H9 (cell line): Measurements from ENCODE around the gene FGF11. TPM values are rescaled to one million over a fixed set of nuclear protein-coding genes. Genes with fewer than 3 reads are reported as not detected.

ENCODE experiments used
- DNase-seq: peaks from one replicate; pipeline ENCODE4 v3.0.0-alpha.2; 2017
- H2AFZ ChIP-seq: one replicate; pipeline ENCODE4 v1.6.1; 2013; ENCODE audit warnings: mild to moderate bottlenecking, low read length, control low read depth, moderate library complexity
- H2AK5ac ChIP-seq: 2 replicates; pipeline ENCODE4 v1.6.1; 2013; ENCODE audit warnings: low read length, control low read depth, mixed read lengths; ENCODE audit not compliant: insufficient read length
- H2BK120ac ChIP-seq: one replicate; pipeline ENCODE4 v1.6.1; 2013; ENCODE audit warnings: low read depth, mild to moderate bottlenecking, low read length, control low read depth, inconsistent platforms; ENCODE audit not compliant: poor library complexity, severe bottlenecking
- H2BK12ac ChIP-seq: 2 replicates; pipeline ENCODE4 v1.6.1; 2013; ENCODE audit warnings: low read length, control low read depth, mixed read lengths, low read depth; ENCODE audit not compliant: insufficient read length
- H2BK15ac ChIP-seq: 2 replicates; pipeline ENCODE4 v1.6.1; 2013; ENCODE audit warnings: low read depth, low read length, control low read depth
- H2BK20ac ChIP-seq: one replicate; pipeline ENCODE4 v1.6.1; 2013; ENCODE audit warnings: low read depth, mild to moderate bottlenecking, low read length, control low read depth, inconsistent platforms; ENCODE audit not compliant: poor library complexity, severe bottlenecking
- H2BK5ac ChIP-seq: 2 replicates; pipeline ENCODE4 v1.6.1; 2013; ENCODE audit warnings: low read length, control low read depth, mixed read lengths; ENCODE audit not compliant: insufficient read length
- H3K14ac ChIP-seq: 2 replicates; pipeline ENCODE4 v1.6.1; 2013; ENCODE audit warnings: low read length, control low read depth; ENCODE audit not compliant: insufficient read depth
- H3K18ac ChIP-seq: 2 replicates; pipeline ENCODE4 v1.6.1; 2013; ENCODE audit warnings: low read depth, mild to moderate bottlenecking, mixed read lengths, low read length, control low read depth; ENCODE audit not compliant: insufficient read length
- H3K23ac ChIP-seq: 2 replicates; pipeline ENCODE4 v1.6.1; 2013; ENCODE audit warnings: low read length, control low read depth, mixed read lengths, low read depth; ENCODE audit not compliant: insufficient read length
- H3K23me2 ChIP-seq: 2 replicates; pipeline ENCODE4 v1.6.1; 2013; ENCODE audit warnings: low read depth, mild to moderate bottlenecking, mixed read lengths, low read length, control low read depth; ENCODE audit not compliant: insufficient read length, poor library complexity, severe bottlenecking
- H3K27ac ChIP-seq: 2 replicates; pipeline ENCODE4 v1.5.1; 2013; ENCODE audit warnings: low read length, control low read depth, mixed read lengths, low read depth; ENCODE audit not compliant: insufficient read length
- H3K27me3 ChIP-seq: 2 replicates; pipeline ENCODE4 v1.6.1; 2013; ENCODE audit warnings: low read length, control low read depth, inconsistent platforms; ENCODE audit not compliant: insufficient read depth
- H3K4ac ChIP-seq: 2 replicates; pipeline ENCODE4 v1.6.1; 2013; ENCODE audit warnings: low read depth, mild to moderate bottlenecking, control low read depth, inconsistent platforms, low read length, moderate library complexity
- H3K4me1 ChIP-seq: 2 replicates; pipeline ENCODE4 v1.6.1; 2013; ENCODE audit warnings: low read length, control low read depth, inconsistent platforms; ENCODE audit not compliant: insufficient read depth
- H3K4me2 ChIP-seq: 2 replicates; pipeline ENCODE4 v1.6.1; 2013; ENCODE audit warnings: low read length, control low read depth, mixed read lengths; ENCODE audit not compliant: insufficient read length, insufficient read depth
- H3K56ac ChIP-seq: 2 replicates; pipeline ENCODE4 v1.6.1; 2013; ENCODE audit warnings: low read depth, mild to moderate bottlenecking, mixed read lengths, low read length, control low read depth; ENCODE audit not compliant: insufficient read length
- H3K79me1 ChIP-seq: 2 replicates; pipeline ENCODE4 v1.6.1; 2013; ENCODE audit warnings: low read depth, mild to moderate bottlenecking, moderate library complexity, low read length, control low read depth, inconsistent platforms; ENCODE audit not compliant: insufficient read depth, poor library complexity, severe bottlenecking
- H3K79me2 ChIP-seq: 2 replicates; pipeline ENCODE4 v1.6.1; 2013; ENCODE audit warnings: low read length, control low read depth, inconsistent platforms; ENCODE audit not compliant: insufficient read depth
- H3K9ac ChIP-seq: 2 replicates; pipeline ENCODE4 v1.6.1; 2013; ENCODE audit warnings: low read length, control low read depth, mixed read lengths; ENCODE audit not compliant: insufficient read length; ENCODE audit errors: extremely low read depth
- H3K9me3 ChIP-seq: one replicate; pipeline ENCODE4 v1.6.1; 2013; ENCODE audit warnings: low read depth, low read length, inconsistent platforms; ENCODE audit not compliant: control insufficient read depth
- H3T11ph ChIP-seq: one replicate; pipeline ENCODE4 v1.6.1; 2013; ENCODE audit warnings: mild to moderate bottlenecking, low read length, control low read depth, inconsistent platforms
- H4K20me1 ChIP-seq: one replicate; pipeline ENCODE4 v1.6.1; 2013; ENCODE audit not compliant: control insufficient read depth, insufficient read length, insufficient read depth
- H4K5ac ChIP-seq: 2 replicates; pipeline ENCODE4 v1.6.1; 2013; ENCODE audit warnings: low read depth, mild to moderate bottlenecking, mixed read lengths, low read length, control low read depth; ENCODE audit not compliant: insufficient read length
- H4K8ac ChIP-seq: replicated peaks from 2 replicates; pipeline ENCODE4 v1.6.1; 2013; ENCODE audit warnings: low read length, control low read depth, mixed read lengths, low read depth; ENCODE audit not compliant: insufficient read length
- H4K91ac ChIP-seq: 2 replicates; pipeline ENCODE4 v1.6.1; 2013; ENCODE audit warnings: low read depth, mild to moderate bottlenecking, moderate library complexity, mixed read lengths, low read length, control low read depth; ENCODE audit not compliant: insufficient read length
- H3K27ac Mint-ChIP-seq, 3 experiments: 2 replicates in 2 of 3; 3 replicates in 1 of 3; pipeline ENCODE4 v1.8.0; 2020 to 2021; ENCODE audit warnings: mixed read lengths in 3 of 3, mild to moderate bottlenecking in 1 of 3, moderate library complexity in 1 of 3
- H3K27me3 Mint-ChIP-seq: 2 replicates; pipeline ENCODE4 v1.8.0; 2021; ENCODE audit warnings: low read depth, mild to moderate bottlenecking, moderate library complexity, mixed read lengths
- H3K36me3 Mint-ChIP-seq, 3 experiments: 2 replicates in 2 of 3; 3 replicates in 1 of 3; pipeline ENCODE4 v1.8.0; 2020 to 2021; ENCODE audit warnings: low read depth in 3 of 3, mixed read lengths in 3 of 3; ENCODE audit not compliant: insufficient read depth in 1 of 3
- H3K4me1 Mint-ChIP-seq, 2 experiments: 2 replicates each; pipeline ENCODE4 v1.8.0; 2020; ENCODE audit warnings: mixed read lengths in 2 of 2
- H3K4me3 Mint-ChIP-seq, 2 experiments: 2 replicates in 1 of 2; 3 replicates in 1 of 2; pipeline ENCODE4 v1.8.0; 2020 to 2021; ENCODE audit warnings: mild to moderate bottlenecking in 2 of 2, mixed read lengths in 2 of 2, moderate library complexity in 1 of 2
- H3K9me3 Mint-ChIP-seq, 2 experiments: 2 replicates in 1 of 2; 3 replicates in 1 of 2; pipeline ENCODE4 v1.8.0; 2020; ENCODE audit warnings: mild to moderate bottlenecking in 2 of 2, mixed read lengths in 2 of 2, moderate library complexity in 1 of 2
- WGBS: extraction: QIAGEN DNeasy Blood & Tissue Kit; methylation state at CpG from one replicate; pipeline ENCODE4 v1.1.7; 2013; ENCODE audit warnings: missing lambda C conversion rate, low lambda C conversion rate, mixed read lengths; ENCODE audit not compliant: insufficient read length; ENCODE audit errors: extremely low coverage; 5-methylcytosine and 5-hydroxymethylcytosine counted together
- total RNA-seq: library from RNA; stranded (reverse); gene quantifications from 2 replicates; pipeline ENCODE4 v1.2.1, GENCODE V29; 2021
- TF ChIP-seq, protein P1 (sequence below): fragments of 200-600 bp; sonication (generic); conservative IDR thresholded peaks from 3 replicates; pipeline ENCODE4 v1.8.0; 2021; ENCODE audit warnings: antibody characterized with exemption, mild to moderate bottlenecking

The FGF11 gene
- total RNA-seq, 1 experiment from 2014 or later: 15.2 TPM

DNA sequence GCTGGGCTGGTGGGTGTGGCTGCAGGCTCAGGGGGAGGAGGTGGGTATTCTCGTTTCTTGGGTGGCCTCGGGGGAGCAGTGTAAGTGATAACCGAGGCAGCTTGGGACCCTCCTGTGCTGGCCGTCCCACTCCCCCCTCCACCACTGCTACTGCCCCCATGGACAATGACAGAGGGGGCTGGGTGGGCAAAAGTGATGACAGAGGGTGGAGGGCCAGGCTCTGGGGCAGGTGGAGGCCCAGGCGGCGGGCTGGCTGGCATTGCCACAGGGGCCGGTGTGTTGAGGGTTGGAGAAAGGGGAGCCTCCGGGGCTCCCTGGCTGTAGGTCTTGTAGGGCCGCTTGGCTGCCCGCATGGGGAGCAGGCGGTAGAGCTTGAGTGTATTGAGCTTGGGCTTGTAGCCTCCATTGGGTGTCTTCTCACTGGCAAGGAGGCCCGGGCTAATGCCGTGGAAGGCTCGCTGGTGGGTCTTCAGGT lies 24.1 kb downstream of the FGF11 start:
- H3K36me3 Mint-ChIP-seq: peaks cover 3 to 20% (median 18%) of the 10 kb centered on the region in 3 experiments; a peak in 5 of 7 replicates
- no peak overlapping the region for H3T11ph ChIP-seq
- no peak overlapping the region for H3K14ac ChIP-seq
- no peaks in the 10 kb centered on the region for H3K79me2 ChIP-seq
- no peak overlapping the region for H4K91ac ChIP-seq
- DNase-seq: no peak
- H3K9me3 Mint-ChIP-seq: no peaks in the 10 kb centered on the region
- H3K27ac Mint-ChIP-seq: no peak overlapping the region; a peak in 2 of 7 replicates
- no peak overlapping the region for H3K4me3 Mint-ChIP-seq
- no CpG with 5 or more reads among the region's 14 CpGs for WGBS
- TF ChIP-seq, protein P1, sequence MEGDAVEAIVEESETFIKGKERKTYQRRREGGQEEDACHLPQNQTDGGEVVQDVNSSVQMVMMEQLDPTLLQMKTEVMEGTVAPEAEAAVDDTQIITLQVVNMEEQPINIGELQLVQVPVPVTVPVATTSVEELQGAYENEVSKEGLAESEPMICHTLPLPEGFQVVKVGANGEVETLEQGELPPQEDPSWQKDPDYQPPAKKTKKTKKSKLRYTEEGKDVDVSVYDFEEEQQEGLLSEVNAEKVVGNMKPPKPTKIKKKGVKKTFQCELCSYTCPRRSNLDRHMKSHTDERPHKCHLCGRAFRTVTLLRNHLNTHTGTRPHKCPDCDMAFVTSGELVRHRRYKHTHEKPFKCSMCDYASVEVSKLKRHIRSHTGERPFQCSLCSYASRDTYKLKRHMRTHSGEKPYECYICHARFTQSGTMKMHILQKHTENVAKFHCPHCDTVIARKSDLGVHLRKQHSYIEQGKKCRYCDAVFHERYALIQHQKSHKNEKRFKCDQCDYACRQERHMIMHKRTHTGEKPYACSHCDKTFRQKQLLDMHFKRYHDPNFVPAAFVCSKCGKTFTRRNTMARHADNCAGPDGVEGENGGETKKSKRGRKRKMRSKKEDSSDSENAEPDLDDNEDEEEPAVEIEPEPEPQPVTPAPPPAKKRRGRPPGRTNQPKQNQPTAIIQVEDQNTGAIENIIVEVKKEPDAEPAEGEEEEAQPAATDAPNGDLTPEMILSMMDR: no peak
- H2BK15ac ChIP-seq: no peak overlapping the region
- no peak overlapping the region for H3K18ac ChIP-seq
- H3K27ac ChIP-seq: no peak overlapping the region
- H2AK5ac ChIP-seq: no peak overlapping the region
- no peak overlapping the region for H3K4ac ChIP-seq
- peaks cover 9 to 21% of the 10 kb centered on the region in 2 experiments for H3K4me1 Mint-ChIP-seq
- H3K9ac ChIP-seq: no peak overlapping the region
- H2BK5ac ChIP-seq: no peak overlapping the region
- no peak overlapping the region for H2AFZ ChIP-seq
- no peak overlapping the region for H4K8ac ChIP-seq
- H2BK120ac ChIP-seq: no peak overlapping the region
- H3K79me1 ChIP-seq: no peaks in the 10 kb centered on the region
- H3K9me3 ChIP-seq: no peaks in the 10 kb centered on the region
- H3K4me1 ChIP-seq: peaks cover 8% of the 10 kb centered on the region; the same call in 1 of the 2 replicates
- H3K56ac ChIP-seq: no peak overlapping the region
- no peak overlapping the region for H2BK12ac ChIP-seq
- no peaks in the 10 kb centered on the region for H3K27me3 Mint-ChIP-seq
- H4K5ac ChIP-seq: no peak overlapping the region
- H4K20me1 ChIP-seq: peaks cover 2% of the 10 kb centered on the region
- H3K23ac ChIP-seq: no peak overlapping the region
- no peak overlapping the region for H2BK20ac ChIP-seq
- H3K27me3 ChIP-seq: no peaks in the 10 kb centered on the region
- H3K4me2 ChIP-seq: no peak overlapping the region
- H3K23me2 ChIP-seq: no peaks in the 10 kb centered on the region
